ENCODE data around the gene CAMK4. TPM values are rescaled to one million over a fixed set of nuclear protein-coding genes. Genes with fewer than 3 reads are reported as not detected.

The CAMK4 gene
- total RNA-seq, 2 donors from 2014 or later = 6.7 to 14.0 TPM

GRCh38 chr5:111232311-111233051 is 8.3 kb downstream of the CAMK4 start:
- TF ChIP-seq POLR2AphosphoS5 (IDR thresholded peaks at IDR 0.05) = no peak
- TF ChIP-seq CTCF (IDR thresholded peaks at IDR 0.05) = no peak
- no peak for TF ChIP-seq POLR2A (IDR thresholded peaks at IDR 0.05)
- WGBS = 76% methylated on average over 1 of the region's 1 CpG
- H3K4me3 ChIP-seq = no peak overlapping the region

DNA sequence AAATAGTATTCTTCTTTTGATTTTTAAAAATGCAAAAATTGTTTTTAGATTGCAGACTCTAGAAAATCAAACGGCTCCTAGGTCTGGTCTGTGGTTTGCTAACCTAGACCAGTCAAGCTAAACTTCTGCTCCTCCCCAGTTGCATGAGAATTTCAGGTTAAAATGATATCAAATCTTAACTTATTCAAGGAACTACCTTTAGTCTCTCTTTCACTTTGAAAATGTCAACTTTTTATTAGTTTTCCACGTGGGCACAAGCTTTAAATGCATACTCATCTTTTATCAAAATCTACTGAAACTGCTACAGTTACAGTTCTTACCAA is 8.8 kb downstream of the CAMK4 start:
- WGBS = 73% methylated on average over 2 of the region's 2 CpGs
- H3K4me1 ChIP-seq (replicated peaks) = no peaks in the 10 kb centered on the region

More at GRCh38 chr5:111232311-111233051, 8.3 kb downstream of the CAMK4 start:
- Histone ChIP-seq H3K4me1 (replicated peaks) (no peaks in the 10 kb centered on the region), H3K27me3 (replicated peaks; ENCODE audit: insufficient read depth) (no peaks in the 10 kb centered on the region), H3K9me3 (no peaks in the 10 kb centered on the region), H3K27ac (no peak overlapping the region), H3K36me3 (no peaks in the 10 kb centered on the region)
- no peak for DNase-seq (ENCODE audit: low spot score)
- intact Hi-C loops (cut with DNase I) = no loop called here

GRCh38 chr5:111234125-111234524 is 9.9 kb downstream of the CAMK4 start:
- no peak for TF ChIP-seq POLR2A (IDR thresholded peaks at IDR 0.05)
- TF ChIP-seq CTCF (IDR thresholded peaks at IDR 0.05) = no peak
- TF ChIP-seq POLR2AphosphoS5 (IDR thresholded peaks at IDR 0.05) = no peak
- DNase-seq (ENCODE audit: low spot score) = no peak
- Histone ChIP-seq H3K27ac (no peak overlapping the region), H3K4me1 (replicated peaks) (no peaks in the 10 kb centered on the region), H3K36me3 (no peaks in the 10 kb centered on the region), H3K4me3 (no peak overlapping the region), H3K27me3 (replicated peaks; ENCODE audit: insufficient read depth) (no peaks in the 10 kb centered on the region), H3K9me3 (no peaks in the 10 kb centered on the region)
- intact Hi-C loops (cut with DNase I) = no loop called here
- WGBS = 77% methylated on average over 2 of the region's 2 CpGs

More for the DNA sequence above, 8.8 kb downstream of the CAMK4 start:
- TF ChIP-seq POLR2AphosphoS5 (IDR thresholded peaks at IDR 0.05) (no peak), CTCF (IDR thresholded peaks at IDR 0.05) (no peak), POLR2A (IDR thresholded peaks at IDR 0.05) (no peak)
- Histone ChIP-seq H3K27me3 (replicated peaks; ENCODE audit: insufficient read depth) (no peaks in the 10 kb centered on the region), H3K4me3 (no peak overlapping the region), H3K27ac (no peak overlapping the region), H3K9me3 (no peaks in the 10 kb centered on the region), H3K36me3 (no peaks in the 10 kb centered on the region)
- DNase-seq (ENCODE audit: low spot score) = no peak
- intact Hi-C loops (cut with DNase I) = no loop called here

DNA sequence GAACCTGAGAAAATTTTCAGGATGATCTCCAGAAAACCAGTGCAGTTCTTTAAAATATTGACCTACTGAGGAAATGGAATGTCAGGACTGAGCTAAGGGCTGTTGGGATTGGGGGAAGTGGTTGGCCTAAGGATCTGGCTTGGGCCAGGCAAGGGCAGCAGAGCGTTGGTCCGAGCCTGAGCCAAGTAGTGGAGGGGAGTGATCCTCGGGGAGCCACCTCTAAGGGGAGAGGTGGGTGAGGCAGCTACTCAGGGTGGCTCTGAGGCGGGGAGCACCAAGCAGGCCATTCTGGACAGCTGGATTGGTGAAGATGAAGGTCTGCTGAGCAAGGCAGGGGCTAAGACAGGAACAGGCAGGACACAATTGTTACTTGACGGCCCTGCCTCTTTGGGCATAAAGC is 11.5 kb downstream of the CAMK4 start:
- Histone ChIP-seq H3K27ac (no peak overlapping the region), H3K4me1 (replicated peaks) (no peaks in the 10 kb centered on the region), H3K36me3 (no peaks in the 10 kb centered on the region), H3K27me3 (replicated peaks; ENCODE audit: insufficient read depth) (no peaks in the 10 kb centered on the region), H3K9me3 (no peaks in the 10 kb centered on the region), H3K4me3 (no peak overlapping the region)
- TF ChIP-seq CTCF (IDR thresholded peaks at IDR 0.05) (no peak), POLR2AphosphoS5 (IDR thresholded peaks at IDR 0.05) (no peak), POLR2A (IDR thresholded peaks at IDR 0.05) (no peak)
- DNase-seq (ENCODE audit: low spot score) = no peak
- intact Hi-C loops (cut with DNase I) = no loop called here
- 94% methylated on average over 5 of the region's 5 CpGs for WGBS

DNA sequence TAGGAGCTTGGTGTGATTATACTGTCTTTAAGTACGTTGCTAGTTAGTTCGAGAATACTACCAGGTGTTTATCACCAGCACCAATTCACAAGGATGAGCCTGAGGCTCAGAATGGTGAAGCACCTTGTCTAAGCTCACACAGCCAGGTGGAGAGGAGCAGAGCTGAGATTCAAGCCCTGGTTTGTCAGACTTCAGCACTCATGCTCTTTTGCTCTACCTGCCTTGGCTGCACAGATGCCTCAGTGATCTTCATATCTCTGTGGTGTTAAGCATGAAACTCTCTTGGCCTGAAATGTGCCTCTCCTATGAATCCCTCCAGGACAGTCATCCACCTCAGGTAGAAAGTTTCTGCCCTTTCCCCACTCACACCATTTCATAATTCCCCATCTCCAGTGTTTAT is 12.2 kb downstream of the CAMK4 start:
- Histone ChIP-seq H3K36me3 (no peaks in the 10 kb centered on the region), H3K4me3 (no peak overlapping the region), H3K27ac (no peak overlapping the region), H3K27me3 (replicated peaks; ENCODE audit: insufficient read depth) (no peaks in the 10 kb centered on the region), H3K4me1 (replicated peaks) (no peaks in the 10 kb centered on the region), H3K9me3 (no peaks in the 10 kb centered on the region)
- 85% methylated on average over 2 of the region's 2 CpGs for WGBS
- TF ChIP-seq POLR2AphosphoS5 (IDR thresholded peaks at IDR 0.05) (no peak), POLR2A (IDR thresholded peaks at IDR 0.05) (no peak), CTCF (IDR thresholded peaks at IDR 0.05) (no peak)
- DNase-seq (ENCODE audit: low spot score) = no peak
- intact Hi-C loops (cut with DNase I) = no loop called here

Measured in prostate gland (tissue), 2 donors.